GM19239 (cell line): ENCODE data around the gene DDX49.
"Not testable (repeated sequence)": the region's sequence is repeated elsewhere in the genome, so short reads cannot be mapped to it uniquely, and the experiment has no call there.

Experiments used
- DNase-seq: peaks from one replicate; pipeline ENCODE4 v3.0.0; 2011; ENCODE audit warnings: low spot score; ENCODE audit not compliant: insufficient read length
- FAIRE-seq: peaks from 2 replicates; lab custom pipeline; 2011; peaks lifted over from hg19 to GRCh38; lab: Jason Lieb, UNC

Gene DDX49

GRCh38 chr19:18895038-18895823 lies 24.3 kb upstream of the DDX49 start:
- FAIRE-seq: no peak
- no peak for DNase-seq

GRCh38 chr19:18895824-18896341 lies 23.6 kb upstream of the DDX49 start, which contains the start of gene CERS1:
TSS of gene CERS1 (minus strand) at chr19:18896158. CDS start at chr19:18896072, 86 bp downstream.
- DNase-seq (no peak), FAIRE-seq (no peak)

GRCh38 chr19:18896421-18896841 lies 23.1 kb upstream of the DDX49 start:
- DNase-seq: no peak
- no peak for FAIRE-seq

DNA sequence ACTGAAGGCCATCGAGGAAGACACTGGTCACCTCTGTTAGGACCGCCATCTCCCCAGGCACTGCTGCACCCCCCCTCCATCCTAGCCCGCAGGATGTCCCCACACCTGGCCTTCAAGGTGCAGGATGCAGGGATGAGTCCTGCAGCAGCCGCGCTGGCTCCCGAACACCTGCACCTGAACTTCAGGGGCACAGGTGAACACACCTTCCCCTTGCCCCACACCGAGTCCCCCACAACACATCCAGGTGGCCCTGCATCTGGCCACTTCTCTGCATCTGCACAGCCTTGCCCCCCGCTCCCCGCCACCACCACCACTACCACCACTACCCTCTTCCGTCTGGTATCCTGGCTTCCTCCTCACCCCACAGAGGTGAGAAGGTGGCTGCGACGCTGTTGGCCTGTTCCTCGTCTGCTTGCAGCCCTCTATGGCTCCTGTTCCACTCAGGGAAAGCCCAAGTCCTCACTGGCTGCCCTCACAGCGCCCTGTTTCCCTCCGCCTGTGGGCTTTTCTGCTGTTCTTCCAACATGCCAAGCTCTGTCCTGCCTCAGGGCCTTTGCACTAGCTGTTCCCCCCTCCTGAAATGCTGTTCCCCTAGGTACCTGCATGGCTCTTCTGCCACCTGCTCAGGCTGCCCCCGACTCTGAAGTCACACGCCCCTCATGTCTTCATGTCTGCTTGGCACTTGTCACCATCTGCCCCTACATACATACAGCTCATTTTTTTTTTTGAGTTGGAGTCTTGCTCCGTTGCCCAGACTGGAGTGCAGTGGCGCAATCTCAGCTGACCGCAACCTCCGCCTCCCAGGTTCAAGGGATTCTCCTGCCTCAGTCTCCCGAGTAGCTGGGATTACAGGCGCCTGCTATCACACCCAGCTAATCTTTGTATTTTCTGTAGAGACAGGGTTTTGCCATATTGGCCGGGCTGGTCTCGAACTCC lies 22.2 kb upstream of the DDX49 start:
- FAIRE-seq (no peak), DNase-seq (no peak)

DNA sequence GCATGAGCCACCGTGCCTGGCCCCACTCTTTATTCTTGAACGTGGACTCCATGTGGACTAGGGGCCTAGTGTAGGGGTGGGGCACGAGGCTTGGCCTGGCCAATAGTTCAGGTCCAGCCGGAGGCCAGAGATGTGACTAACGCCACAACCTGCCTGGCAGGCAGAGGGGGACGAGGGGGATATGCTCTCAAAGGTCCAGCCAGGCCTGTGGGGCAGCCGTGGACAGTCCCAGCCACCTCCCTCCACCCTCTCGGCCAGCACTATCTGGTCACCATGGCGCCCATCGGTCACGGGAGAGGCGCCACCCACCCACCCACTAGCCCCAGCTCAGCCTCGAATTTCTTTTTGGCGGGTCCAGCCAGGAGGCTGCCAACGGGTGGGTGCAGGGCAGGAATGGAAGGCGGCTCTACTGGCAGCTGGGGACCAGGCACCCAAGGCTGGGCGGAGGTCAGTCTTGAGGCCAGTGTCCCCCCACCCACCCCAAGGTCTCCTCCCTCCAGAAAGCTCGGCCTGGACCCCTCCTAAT lies 21.4 kb upstream of the DDX49 start:
- DNase-seq (no peak), FAIRE-seq (no peak)

- no peak for FAIRE-seq
- no peak for DNase-seq
Observed at GRCh38 chr19:18898607-18899408, 20.7 kb upstream of the DDX49 start.

- DNase-seq (no peak), FAIRE-seq (no peak)
Observed at GRCh38 chr19:18899624-18900560, 19.6 kb upstream of the DDX49 start.

DNA sequence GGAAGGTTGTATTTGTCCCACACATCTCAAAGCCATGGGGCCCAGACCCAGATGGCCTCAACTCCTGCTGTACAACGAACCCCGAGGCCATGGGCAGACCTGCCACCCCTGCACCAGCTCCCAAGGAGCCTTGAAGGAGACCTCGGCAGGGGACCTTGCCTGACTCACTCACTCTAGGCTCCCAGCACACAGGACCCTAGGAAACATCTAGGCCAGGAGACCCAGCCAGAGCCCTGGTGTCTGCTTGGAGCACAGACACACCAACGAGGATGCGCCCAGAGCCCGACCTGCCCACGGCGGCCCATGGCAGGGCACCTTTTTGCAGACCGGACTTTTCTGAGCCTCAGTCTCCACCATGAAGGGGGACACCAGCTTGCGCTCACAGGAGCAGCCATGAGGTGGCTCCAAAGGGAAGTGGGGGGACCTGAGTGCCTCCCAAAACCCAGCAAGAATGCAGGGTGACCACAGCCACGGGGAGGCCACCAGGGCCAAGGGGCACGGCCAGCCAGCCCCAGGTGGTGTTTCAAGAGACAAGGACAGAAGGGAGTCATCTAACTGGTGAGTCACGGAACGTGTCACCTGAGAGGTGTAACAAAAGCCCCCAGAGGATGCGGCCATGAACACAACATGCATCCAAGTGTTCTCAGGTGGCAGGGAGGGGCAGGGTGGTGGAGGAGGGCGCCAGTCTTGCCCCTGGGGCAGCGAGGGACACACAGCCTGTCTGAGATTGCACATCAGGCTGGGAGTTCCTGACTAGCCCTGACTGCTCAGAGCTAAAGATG lies 18.6 kb upstream of the DDX49 start:
- no peak for FAIRE-seq
- DNase-seq: no peak

DNA sequence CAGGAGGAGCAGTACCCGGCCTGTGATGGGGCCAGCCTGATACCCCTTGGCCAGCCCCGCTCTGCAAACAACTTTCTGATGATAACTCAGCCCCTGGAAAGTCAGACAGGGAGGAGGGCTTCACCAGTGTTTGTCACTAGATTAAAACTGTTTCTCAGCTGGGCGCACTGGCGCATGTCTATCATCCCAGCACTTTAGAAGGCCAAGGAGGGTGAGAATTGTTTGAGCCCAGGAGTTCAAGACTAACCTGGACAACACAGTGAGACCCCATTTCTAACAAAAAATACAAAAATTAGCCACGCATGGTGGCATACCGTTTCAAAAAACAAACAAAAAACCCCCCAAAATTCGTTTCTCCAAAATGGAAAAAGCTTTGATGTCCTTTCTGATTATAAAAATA lies 18.0 kb upstream of the DDX49 start:
- no peak for FAIRE-seq
- no peak for DNase-seq

DNA sequence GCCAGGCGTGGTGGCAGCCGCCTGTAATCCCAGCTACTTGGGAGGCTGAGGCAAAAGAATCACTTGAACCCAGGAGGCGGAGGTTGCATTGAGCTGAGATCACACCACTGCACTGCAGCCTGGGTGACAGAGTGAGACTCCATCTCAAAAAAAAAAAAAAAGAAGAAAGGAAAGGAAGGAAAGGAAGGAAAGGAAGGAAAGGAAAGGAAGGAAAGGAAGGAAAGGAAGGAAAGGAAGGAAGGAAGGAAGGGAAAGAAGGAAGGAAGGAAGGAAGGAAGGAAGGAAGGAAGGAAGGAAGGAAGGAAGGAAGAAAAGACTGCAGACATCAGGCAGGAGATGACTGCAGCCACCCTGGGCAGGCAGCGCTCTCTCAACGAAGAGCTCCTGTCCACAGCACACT lies 17.0 kb upstream of the DDX49 start:
- not testable (repeated sequence) for FAIRE-seq, DNase-seq

GRCh38 chr19:18903156-18904037 lies 16.1 kb upstream of the DDX49 start:
- DNase-seq: no peak
- FAIRE-seq: no peak

DNA sequence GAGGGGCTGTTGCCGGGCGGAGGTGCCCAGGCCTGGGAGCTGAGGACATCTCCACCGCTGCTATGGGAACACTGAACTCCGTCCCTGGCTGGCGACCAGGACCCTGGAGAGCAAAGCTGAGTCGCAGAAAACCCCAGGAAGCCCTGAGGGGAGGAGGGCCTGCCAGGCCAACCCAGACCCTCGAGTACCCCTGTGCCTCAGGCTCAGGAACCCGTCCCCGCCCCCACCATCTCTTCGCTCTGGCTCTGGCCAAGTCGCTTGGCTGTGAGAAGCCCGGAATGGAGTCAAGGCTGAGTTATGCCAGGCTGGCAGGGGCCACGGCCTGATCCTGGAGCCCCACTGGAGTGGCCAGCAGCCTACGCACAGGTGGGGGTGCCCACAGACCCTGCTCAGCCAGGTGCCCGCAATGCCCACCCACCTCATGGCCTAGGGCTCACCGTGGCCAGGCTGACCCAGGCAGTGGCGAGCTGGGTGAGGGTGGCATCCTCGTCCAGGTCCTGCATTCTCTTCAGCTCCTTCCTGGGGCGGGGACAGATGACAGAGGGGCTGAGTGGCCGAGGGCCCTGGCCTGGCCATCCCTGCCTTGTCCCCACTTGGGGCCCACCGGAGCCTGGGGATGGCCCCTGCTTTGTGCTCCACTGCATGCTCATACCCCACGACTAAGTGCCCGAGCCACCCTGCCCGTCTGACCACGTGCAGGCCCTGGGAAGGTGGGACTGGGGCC lies 15.0 kb upstream of the DDX49 start:
- no peak for FAIRE-seq

GRCh38 chr19:18905058-18905456 lies 14.5 kb upstream of the DDX49 start:
- FAIRE-seq: no peak
- DNase-seq: no peak

More for the DNA sequence above, 15.0 kb upstream of the DDX49 start:
- no peak for DNase-seq

- DNase-seq (no peak), FAIRE-seq (no peak)
Observed at GRCh38 chr19:18905513-18906236, 13.8 kb upstream of the DDX49 start.

DNA sequence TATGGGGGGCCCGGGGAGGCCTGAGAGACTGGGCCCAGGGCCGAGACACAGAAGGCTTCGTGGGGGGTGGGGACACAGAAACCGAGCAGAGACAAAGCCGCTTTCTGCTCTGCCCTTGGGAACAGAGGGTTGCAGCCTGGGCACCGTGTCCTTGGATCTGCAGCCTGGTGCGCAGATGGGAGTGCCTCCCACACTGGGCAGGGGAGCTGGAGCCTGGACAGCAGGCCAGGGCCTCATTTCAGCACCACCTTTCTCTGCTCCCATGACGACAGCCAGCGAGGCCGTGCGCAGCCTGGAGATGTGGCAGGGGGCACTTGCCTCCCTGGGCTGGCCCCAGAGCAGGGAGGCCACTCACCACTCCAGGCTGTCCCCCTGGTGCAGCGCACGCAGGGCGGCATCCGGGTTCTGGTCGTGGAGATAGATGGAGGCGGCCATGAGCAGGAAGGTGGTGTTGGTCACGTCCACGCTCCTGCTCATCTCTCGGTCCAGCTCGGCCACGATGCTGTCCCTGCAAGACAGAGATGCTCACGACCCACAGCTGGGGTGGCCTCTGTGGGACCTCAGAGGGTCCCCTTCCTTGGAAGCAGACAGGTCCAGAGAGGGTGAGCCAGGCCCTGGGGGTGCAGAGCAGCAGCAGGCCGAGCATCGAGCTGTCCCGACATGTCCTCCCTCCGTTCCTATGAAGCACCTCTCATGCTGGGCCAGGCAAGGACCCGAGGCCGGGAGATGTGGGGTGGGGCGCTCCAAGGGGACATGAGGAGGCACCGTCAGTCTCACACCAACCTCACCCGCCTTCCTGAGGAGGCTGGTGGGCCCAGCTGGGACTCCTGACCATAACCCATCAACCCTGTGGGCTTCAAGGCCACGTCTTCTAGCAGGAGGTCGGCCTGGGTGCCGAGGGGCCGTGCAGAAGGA lies 12.7 kb upstream of the DDX49 start:
- FAIRE-seq: no peak

More for the DNA sequence above, 12.7 kb upstream of the DDX49 start:
- DNase-seq: no peak
